Placental pericyte (primary cell): Measurements from ENCODE around the gene IFNA8. TPM values are rescaled to one million over a fixed set of nuclear protein-coding genes. Genes with fewer than 3 reads are reported as not detected.

Experiments used
- total RNA-seq: library from RNA; depleted of rRNA; stranded (reverse); fragments of >200 nt; gene quantifications from 2 replicates; pipeline ENCODE4 v1.2.3, GENCODE V29; 2012

Gene IFNA8
- not detected in 2 replicates for total RNA-seq

DNA sequence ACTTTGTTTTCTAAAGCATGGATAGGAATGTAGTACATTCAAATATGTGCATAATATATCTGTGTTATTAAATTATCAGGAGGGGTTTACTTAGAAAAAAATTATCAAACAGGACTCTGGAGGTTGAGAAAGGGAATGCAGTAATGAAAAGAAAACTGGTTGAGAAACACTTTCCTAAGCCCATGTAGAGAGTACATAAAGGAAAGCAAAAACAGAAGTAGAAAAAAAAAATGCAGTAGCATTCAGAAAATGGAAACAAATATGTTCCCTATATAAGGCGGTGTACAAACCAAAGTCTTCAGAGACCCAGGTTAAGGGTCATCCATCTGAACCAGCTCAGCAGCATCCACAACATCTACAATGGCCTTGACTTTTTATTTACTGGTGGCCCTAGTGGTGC lies at the start of gene IFNA8:
Gene IFNA8 (plus strand): TSS at position 301 of the 400 bp plus-strand sequence. CDS start 60 bp downstream, at position 361.

DNA sequence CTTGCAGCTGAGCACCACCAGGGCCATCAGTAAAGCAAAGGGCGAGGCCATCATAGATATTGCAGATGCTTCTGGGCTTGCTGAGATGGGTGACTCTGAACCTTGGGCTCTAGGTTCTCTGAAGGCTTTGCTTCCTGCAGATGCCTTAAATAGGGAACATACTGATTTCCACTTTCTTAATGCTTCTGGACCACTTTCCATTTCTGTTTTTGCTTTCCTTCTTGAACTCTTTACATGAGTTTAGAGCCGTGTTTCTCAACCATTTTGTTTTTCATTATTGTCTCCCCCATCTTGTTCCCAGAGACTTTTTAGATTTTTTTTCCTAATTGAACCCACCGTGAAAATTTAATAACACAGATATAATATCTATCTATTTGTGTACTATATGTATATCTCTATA lies 41.0 kb upstream of the IFNA8 start, which contains the start of gene IFNA13:
Gene IFNA13 (minus strand): TSS at position 101 of the 400 bp plus-strand sequence. CDS start 47 bp downstream, at position 54.

DNA sequence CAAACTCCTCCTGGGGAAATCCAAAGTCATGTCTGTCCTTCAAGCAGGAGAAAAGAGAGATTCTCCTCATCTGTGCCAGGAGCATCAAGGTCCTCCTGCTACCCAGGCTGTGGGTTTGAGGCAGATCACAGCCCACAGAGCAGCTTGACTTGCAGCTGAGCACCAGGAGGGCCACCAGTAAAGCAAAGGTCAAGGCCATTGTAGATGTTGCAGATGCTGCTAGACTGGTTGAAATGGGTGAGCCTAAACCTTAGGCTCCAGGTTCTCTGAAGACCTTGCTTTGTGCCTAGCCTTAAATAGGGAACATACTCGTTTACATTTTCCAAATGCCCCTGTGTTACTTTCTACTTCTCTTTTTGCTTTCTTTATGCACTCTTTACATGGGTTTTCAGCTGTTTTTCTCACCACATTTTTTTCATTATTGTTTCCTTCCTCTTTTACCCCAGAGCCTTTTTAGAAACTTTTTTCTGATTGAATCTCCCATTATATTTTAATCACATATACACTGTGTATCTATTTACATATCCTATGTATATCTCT lies 23.7 kb upstream of the IFNA8 start, which contains the start of gene IFNA2:
Gene IFNA2 (minus strand): TSS at position 268 of the 540 bp plus-strand sequence. CDS start 69 bp downstream, at position 199.

DNA sequence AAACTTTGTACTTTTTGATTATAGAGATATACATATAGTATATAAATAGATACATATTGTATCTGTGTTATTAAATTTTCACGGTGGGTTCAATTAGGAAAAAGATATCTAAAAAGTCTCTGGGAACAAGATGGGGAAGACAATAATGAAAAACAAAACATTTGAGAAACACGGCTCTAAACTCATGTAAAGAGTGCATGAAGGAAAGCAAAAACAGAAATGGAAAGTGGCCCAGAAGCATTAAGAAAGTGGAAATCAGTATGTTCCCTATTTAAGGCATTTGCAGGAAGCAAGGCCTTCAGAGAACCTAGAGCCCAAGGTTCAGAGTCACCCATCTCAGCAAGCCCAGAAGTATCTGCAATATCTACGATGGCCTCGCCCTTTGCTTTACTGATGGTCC lies 31.2 kb downstream of the IFNA8 start, which contains the start of gene IFNA1:
Gene IFNA1 (plus strand): TSS at position 301 of the 400 bp plus-strand sequence. CDS start 69 bp downstream, at position 370.

Other genes with a start within 250 kb of the IFNA8 start
- gene IFNA21, start 242.5 kb upstream of the IFNA8 start, total RNA-seq, result not detected in 2 replicates
- not detected in 2 replicates for gene IFNA4, start 221.5 kb upstream of the IFNA8 start, total RNA-seq
- gene IFNA7, start 206.9 kb upstream of the IFNA8 start, total RNA-seq, result not detected in 2 replicates
- not detected in 2 replicates for gene IFNA10, start 202.0 kb upstream of the IFNA8 start, total RNA-seq
- gene IFNA16, start 191.8 kb upstream of the IFNA8 start, total RNA-seq, result not detected in 2 replicates
- not detected in 2 replicates for gene IFNA17, start 180.9 kb upstream of the IFNA8 start, total RNA-seq
- gene IFNA14, start 169.1 kb upstream of the IFNA8 start, total RNA-seq, result not detected in 2 replicates
- gene IFNA5, start 103.8 kb upstream of the IFNA8 start, total RNA-seq, result 0.14 TPM in 1 of 2 replicates, not detected in the other
- gene KLHL9, start 73.7 kb upstream of the IFNA8 start, total RNA-seq, result 25.6 and 42.7 TPM in 2 replicates
- not detected in 2 replicates for gene IFNA6, start 58.2 kb upstream of the IFNA8 start, total RNA-seq
- gene IFNA13, start 41.1 kb upstream of the IFNA8 start, total RNA-seq, result not detected in 2 replicates
- not detected in 2 replicates for gene IFNA2, start 23.7 kb upstream of the IFNA8 start, total RNA-seq
- gene IFNA1, start 31.3 kb downstream of the IFNA8 start, total RNA-seq, result 0.14 TPM in 1 of 2 replicates, not detected in the other
- 8.8 and 22.3 TPM in 2 replicates for gene IFNE, start 73.2 kb downstream of the IFNA8 start, total RNA-seq